ENCODE measurements around the gene ANO6. TPM values are rescaled to one million over a fixed set of nuclear protein-coding genes. Genes with fewer than 3 reads are reported as not detected.

ANO6 gene
- total and polyA plus RNA-seq, 8 donors, result 4.0 to 34.0 (median 17.7) TPM

DNA sequence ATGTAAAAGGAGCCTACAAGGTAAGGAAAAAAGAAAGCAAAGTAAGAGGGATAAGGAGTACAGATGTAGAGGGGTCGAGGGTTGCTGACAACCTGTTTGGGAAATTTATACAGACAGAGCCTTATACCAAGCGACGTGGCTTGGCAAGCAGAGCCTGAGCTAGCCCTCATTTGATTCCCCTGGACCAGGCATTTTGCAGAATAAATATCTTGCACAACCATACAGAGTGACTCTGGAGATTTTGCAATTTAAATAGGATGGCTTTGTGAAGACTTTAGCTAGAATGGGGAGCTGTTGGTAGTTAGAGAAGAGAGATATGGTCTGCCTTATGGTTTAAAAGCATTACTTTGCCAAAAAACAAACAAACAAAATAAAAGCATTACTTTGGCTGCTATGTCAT, 11.1 kb upstream of the ANO6 start:
- Histone ChIP-seq H3K4me3 (no peak overlapping the region), H3K36me3 (no peaks in the 10 kb centered on the region), H3K9me3 (no peaks in the 10 kb centered on the region), H3K27ac (no peak overlapping the region), H3K4me1 (no peaks in the 10 kb centered on the region), H3K27me3 (no peaks in the 10 kb centered on the region)
- 93% methylated on average over 3 of the region's 3 CpGs for WGBS, 2 donors
- TF ChIP-seq, protein P1, sequence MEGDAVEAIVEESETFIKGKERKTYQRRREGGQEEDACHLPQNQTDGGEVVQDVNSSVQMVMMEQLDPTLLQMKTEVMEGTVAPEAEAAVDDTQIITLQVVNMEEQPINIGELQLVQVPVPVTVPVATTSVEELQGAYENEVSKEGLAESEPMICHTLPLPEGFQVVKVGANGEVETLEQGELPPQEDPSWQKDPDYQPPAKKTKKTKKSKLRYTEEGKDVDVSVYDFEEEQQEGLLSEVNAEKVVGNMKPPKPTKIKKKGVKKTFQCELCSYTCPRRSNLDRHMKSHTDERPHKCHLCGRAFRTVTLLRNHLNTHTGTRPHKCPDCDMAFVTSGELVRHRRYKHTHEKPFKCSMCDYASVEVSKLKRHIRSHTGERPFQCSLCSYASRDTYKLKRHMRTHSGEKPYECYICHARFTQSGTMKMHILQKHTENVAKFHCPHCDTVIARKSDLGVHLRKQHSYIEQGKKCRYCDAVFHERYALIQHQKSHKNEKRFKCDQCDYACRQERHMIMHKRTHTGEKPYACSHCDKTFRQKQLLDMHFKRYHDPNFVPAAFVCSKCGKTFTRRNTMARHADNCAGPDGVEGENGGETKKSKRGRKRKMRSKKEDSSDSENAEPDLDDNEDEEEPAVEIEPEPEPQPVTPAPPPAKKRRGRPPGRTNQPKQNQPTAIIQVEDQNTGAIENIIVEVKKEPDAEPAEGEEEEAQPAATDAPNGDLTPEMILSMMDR (IDR thresholded peaks at IDR 0.05), result no peak
- no peak for FAIRE-seq
- intact Hi-C loops (cut with DNase I), result no loop called here
- ATAC-seq, result peak in 1 of 4 donors; percentile 43
- DNase-seq, result no peak

DNA sequence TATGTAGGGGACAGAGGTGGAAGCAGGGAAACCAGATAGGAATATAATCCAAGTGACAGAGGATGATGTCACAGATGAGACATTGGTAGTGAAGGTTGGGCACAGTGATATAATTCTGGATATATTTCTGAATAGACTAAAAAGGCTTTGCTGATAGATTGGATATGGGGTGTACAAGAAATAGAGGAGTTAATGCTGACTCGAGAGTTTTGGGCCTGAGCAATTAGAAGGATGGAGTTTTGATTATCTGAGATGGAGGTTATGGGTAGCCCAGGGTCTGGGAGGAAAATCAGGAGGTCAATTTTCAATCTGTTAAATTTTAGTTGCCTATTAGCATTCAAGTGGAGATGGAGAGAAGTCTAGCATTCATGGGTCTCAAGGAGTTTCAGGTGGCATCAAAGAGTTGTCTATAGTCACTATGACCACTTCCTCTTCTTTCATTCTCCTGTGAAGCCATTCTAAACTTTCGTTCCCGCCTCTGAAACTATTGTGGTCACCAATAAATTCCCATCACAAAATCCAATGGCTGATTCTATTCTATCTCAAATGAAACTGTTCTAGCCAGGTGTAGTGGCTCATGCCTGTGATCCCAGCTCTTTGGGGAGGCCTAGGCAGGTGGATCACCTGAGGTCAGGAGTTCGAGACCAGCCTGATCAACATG, 10.6 kb upstream of the ANO6 start:
- no peaks in the 10 kb centered on the region for H3K36me3 ChIP-seq
- intact Hi-C loops (cut with DNase I), result no loop called here
- TF ChIP-seq, protein P1 (IDR thresholded peaks at IDR 0.05), result no peak
- no peak overlapping the region for H3K27ac ChIP-seq
- no peaks in the 10 kb centered on the region for H3K9me3 ChIP-seq
- H3K4me1 ChIP-seq, result no peaks in the 10 kb centered on the region
- no peak for DNase-seq
- H3K4me3 ChIP-seq, result no peak overlapping the region
- ATAC-seq, result no peak
- FAIRE-seq, result no peak
- WGBS, 2 donors, result 88 to 97% methylated on average over 4 of the region's 4 CpGs
- no peaks in the 10 kb centered on the region for H3K27me3 ChIP-seq

DNA sequence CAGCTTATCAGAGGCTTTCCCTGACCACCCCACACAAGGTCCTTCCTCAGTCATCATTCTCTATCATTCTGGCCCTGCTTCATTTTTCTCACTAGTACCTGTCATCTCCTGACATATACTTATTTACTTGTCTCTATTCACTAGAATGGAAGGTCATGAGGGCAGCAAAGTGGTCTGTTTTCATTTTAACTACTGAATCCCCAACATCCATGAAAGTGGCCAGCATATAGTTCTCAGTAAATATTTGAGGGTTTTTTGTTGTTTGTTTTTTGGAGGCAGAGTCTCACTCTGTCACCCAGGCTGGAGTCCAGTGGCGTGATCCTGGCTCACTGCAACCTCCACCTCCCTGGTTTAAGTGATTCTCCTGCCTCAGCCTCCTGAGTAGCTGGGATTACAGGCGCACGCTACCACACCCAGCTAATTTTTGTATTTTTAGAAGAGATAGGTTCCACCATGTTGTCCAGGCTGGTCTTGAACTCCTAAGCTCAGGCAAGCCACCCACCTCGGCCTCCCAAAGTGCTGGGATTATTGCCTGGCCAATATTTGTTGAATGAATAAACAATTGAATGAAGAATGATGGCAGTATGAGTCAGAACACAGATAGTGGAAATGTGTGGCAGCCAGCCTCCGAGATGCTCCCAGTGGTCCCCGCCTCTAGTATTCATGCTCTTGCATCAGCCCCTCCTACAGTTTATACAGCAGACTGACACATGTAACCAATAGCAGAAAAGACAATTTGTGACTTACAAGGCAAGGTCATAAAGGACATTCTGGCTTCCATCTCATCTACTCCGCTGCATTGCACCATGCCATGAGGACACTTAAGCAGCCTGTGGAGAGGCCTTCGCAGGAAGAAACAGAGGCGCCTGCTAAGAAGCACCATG, 7.0 kb upstream of the ANO6 start:
- intact Hi-C loops (cut with DNase I), result no loop called here
- no peaks in the 10 kb centered on the region for H3K27me3 ChIP-seq
- ATAC-seq (no peak), DNase-seq (no peak), FAIRE-seq (no peak)
- no peaks in the 10 kb centered on the region for H3K9me3 ChIP-seq
- no peak overlapping the region for H3K4me3 ChIP-seq
- 85 to 86% methylated on average over 9 of the region's 9 CpGs for WGBS, 2 donors
- TF ChIP-seq, protein P1 (IDR thresholded peaks at IDR 0.05), result no peak
- H3K36me3 ChIP-seq, result no peaks in the 10 kb centered on the region
- no peaks in the 10 kb centered on the region for H3K4me1 ChIP-seq
- H3K27ac ChIP-seq, result no peak overlapping the region

DNA sequence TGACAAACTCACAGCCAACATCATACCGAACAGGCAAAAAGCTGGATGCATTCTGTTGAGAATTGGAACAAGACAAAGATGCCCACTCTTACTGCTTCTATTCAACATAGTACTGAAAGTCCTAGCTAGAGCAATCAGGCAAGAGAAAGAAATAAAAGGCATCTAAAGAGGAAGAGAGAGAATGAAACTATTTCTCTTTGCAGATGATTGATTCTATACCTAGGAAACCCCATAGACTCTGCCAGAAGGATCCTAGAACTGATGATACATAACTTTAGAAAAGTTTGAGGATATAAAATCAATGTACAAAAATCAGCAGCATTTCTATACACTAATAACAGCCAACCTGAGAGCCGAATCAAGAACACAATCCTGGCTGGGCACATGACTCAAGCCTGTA, 6.1 kb upstream of the ANO6 start:
- TF ChIP-seq, protein P1 (IDR thresholded peaks at IDR 0.05), result no peak
- no peak for FAIRE-seq
- intact Hi-C loops (cut with DNase I), result loop anchor here in 1 of 3 donors (10.0 kb wide), 1 partner anchor 175 kb away; no protein-coding TSS in a partner anchor

More for the DNA sequence above, 6.1 kb upstream of the ANO6 start:
- Histone ChIP-seq H3K27ac (no peak overlapping the region), H3K9me3 (no peaks in the 10 kb centered on the region), H3K4me1 (no peaks in the 10 kb centered on the region), H3K4me3 (no peak overlapping the region), H3K36me3 (no peaks in the 10 kb centered on the region), H3K27me3 (no peaks in the 10 kb centered on the region)
- 94 to 100% methylated on average over 2 of the region's 2 CpGs for WGBS, 2 donors
- DNase-seq (no peak), ATAC-seq (no peak)
